CD4-positive, alpha-beta T cell (primary cell): ENCODE measurements around the gene LEMD2. TPM values are rescaled to one million over a fixed set of nuclear protein-coding genes. Genes with fewer than 3 reads are reported as not detected.

Experiments used
- ATAC-seq: fragments of 200-7000 bp; cut with Tn5 transposase; one replicate; pipeline ENCODE4 v1.10.0; 2022; ENCODE audit warnings: mild to moderate bottlenecking; ENCODE audit not compliant: poor library complexity
- CTCF ChIA-PET: fragments of 350-600 bp; sonication (Branson Sonifier 250); formaldehyde crosslinking; loops from one replicate; lab custom pipeline; 2021; ENCODE audit warnings: antibody characterized with exemption, inconsistent platforms; lab: Charles Lee
- POLR2A ChIA-PET: fragments of 350-600 bp; sonication (Branson Sonifier 250); formaldehyde crosslinking; loops from one replicate; lab custom pipeline; 2021; ENCODE audit warnings: antibody characterized with exemption, inconsistent platforms; lab: Charles Lee
- DNase-seq, 14 experiments: peaks; one replicate each; pipeline ENCODE4 v3.0.0-alpha.2; 2013 to 2020; ENCODE audit warnings: mixed read lengths in 2 of 14
- H3K27ac ChIP-seq, 2 donors: one replicate each; pipeline versions ENCODE4 v1.5.1 to v1.7.0; 2013; ENCODE audit warnings: low read length in 2 of 2, low read depth in 1 of 2, mild to moderate bottlenecking in 1 of 2
- H3K27me3 ChIP-seq, 2 experiments: 1 replicate in 1 of 2; 2 replicates in 1 of 2; pipeline versions ENCODE4 v1.6.1 to v1.7.0; 2013; ENCODE audit warnings: low read length in 2 of 2, control low read depth in 1 of 2, mild to moderate bottlenecking in 1 of 2, moderate library complexity in 1 of 2; ENCODE audit not compliant: insufficient read depth in 2 of 2, control insufficient read depth in 1 of 2
- H3K36me3 ChIP-seq: one replicate; pipeline ENCODE4 v1.6.1; 2013; ENCODE audit warnings: low read length, control low read depth; ENCODE audit not compliant: insufficient read depth
- H3K4me1 ChIP-seq: one replicate; pipeline ENCODE4 v1.6.1; 2013; ENCODE audit warnings: low read length, control low read depth; ENCODE audit not compliant: insufficient read depth
- H3K4me3 ChIP-seq: one replicate; pipeline ENCODE4 v1.5.1; 2013; ENCODE audit warnings: mild to moderate bottlenecking, low read length, moderate library complexity
- H3K9me3 ChIP-seq, 2 experiments: 1 replicate in 1 of 2; 2 replicates in 1 of 2; pipeline versions ENCODE4 v1.6.1 to v1.7.0; 2013; ENCODE audit warnings: low read length in 2 of 2, mild to moderate bottlenecking in 2 of 2, control low read depth in 1 of 2, moderate library complexity in 1 of 2; ENCODE audit not compliant: control insufficient read depth in 1 of 2, insufficient read depth in 1 of 2
- H3K27ac Mint-ChIP-seq: one replicate; pipeline ENCODE4 v1.8.0; 2020; ENCODE audit warnings: mixed read lengths
- H3K27me3 Mint-ChIP-seq: one replicate; pipeline ENCODE4 v1.8.0; 2021; ENCODE audit warnings: mixed read lengths
- H3K36me3 Mint-ChIP-seq: one replicate; pipeline ENCODE4 v1.8.0; 2021; ENCODE audit warnings: low read depth, mixed read lengths
- H3K4me1 Mint-ChIP-seq: one replicate; pipeline ENCODE4 v1.8.0; 2021; ENCODE audit warnings: low read depth, mixed read lengths
- H3K4me3 Mint-ChIP-seq: one replicate; pipeline ENCODE4 v1.8.0; 2020; ENCODE audit warnings: mild to moderate bottlenecking, mixed read lengths
- H3K9me3 Mint-ChIP-seq: one replicate; pipeline ENCODE4 v1.8.0; 2020; ENCODE audit warnings: mixed read lengths
- CTCF ChIP-seq: fragments of 200-600 bp; IDR thresholded peaks from one replicate; pipeline ENCODE4 v1.8.0; 2022; ENCODE audit warnings: antibody characterized with exemption, mild to moderate bottlenecking
- intact Hi-C, 2 experiments: fragments of 100-400 bp; cut with DNase I in 1 of 2; cut with micrococcal nuclease in 1 of 2; formaldehyde crosslinking; loops; one replicate each; pipeline versions ENCODE4 v1.15.1 to v1.9.0; 2023 to 2025; cut with DNase I, micrococcal nuclease
- total RNA-seq, 174 experiments: library from RNA in 2 of 174; stranded (reverse) in 2 of 174; gene quantifications; one replicate each; pipeline ENCODE4 v1.2.3 and lab custom pipeline; 2021 to 2026

Gene LEMD2
- total RNA-seq, 2 experiments from 2014 or later = 122 to 124 TPM

- Histone ChIP-seq H3K27ac (no peak overlapping the region), H3K9me3 (peaks cover 0 to 6% of the 10 kb centered on the region in 2 experiments), H3K36me3 (no peaks in the 10 kb centered on the region), H3K4me1 (peaks cover 4% of the 10 kb centered on the region), H3K4me3 (no peak overlapping the region), H3K27me3 (peaks cover 15 to 24% of the 10 kb centered on the region in 2 experiments)
- no peaks in the 10 kb centered on the region for H3K36me3 Mint-ChIP-seq
- ATAC-seq (no peak), DNase-seq (no peak)
- intact Hi-C loops = no loop called here
- ChIA-PET POLR2A (no interaction called here), CTCF (no interaction called here)
- H3K4me3 Mint-ChIP-seq = no peak overlapping the region
- H3K27me3 Mint-ChIP-seq = peaks cover 32% of the 10 kb centered on the region
- no peak overlapping the region for H3K27ac Mint-ChIP-seq
- TF ChIP-seq CTCF = no peak
- H3K4me1 Mint-ChIP-seq = no peaks in the 10 kb centered on the region
- no peaks in the 10 kb centered on the region for H3K9me3 Mint-ChIP-seq
These were observed 29.4 kb upstream of the LEMD2 start for GRCh38 chr6:33818293-33818692.

- ChIA-PET POLR2A (no interaction called here), CTCF (no interaction called here)
- DNase-seq = no peak
- no peak overlapping the region for H3K27ac ChIP-seq
- H3K4me3 ChIP-seq = no peak overlapping the region
- Mint-ChIP-seq H3K9me3 (no peaks in the 10 kb centered on the region), H3K4me1 (no peaks in the 10 kb centered on the region), H3K4me3 (no peak overlapping the region), H3K27ac (no peak overlapping the region), H3K36me3 (no peaks in the 10 kb centered on the region), H3K27me3 (peaks cover 37% of the 10 kb centered on the region)
- H3K4me1 ChIP-seq = peaks cover 4% of the 10 kb centered on the region
- peaks cover 20 to 29% of the 10 kb centered on the region in 2 experiments for H3K27me3 ChIP-seq
- H3K36me3 ChIP-seq = no peaks in the 10 kb centered on the region
- no peak for TF ChIP-seq CTCF
- ATAC-seq = no peak
- peaks cover 0 to 6% of the 10 kb centered on the region in 2 experiments for H3K9me3 ChIP-seq
- intact Hi-C loops = no loop called here
These were observed 28.6 kb upstream of the LEMD2 start for GRCh38 chr6:33817489-33817888.

GRCh38 chr6:33816911-33817310, 28.0 kb upstream of the LEMD2 start:
- no peak overlapping the region for H3K4me3 Mint-ChIP-seq
- no peak overlapping the region for H3K27ac Mint-ChIP-seq
- ChIA-PET CTCF (interaction anchor here (0.9 kb wide), 1 partner anchor 13 kb away, joined by 3 read pairs; the partner anchor contains the start of gene MLN), POLR2A (no interaction called here)
- Histone ChIP-seq H3K27me3 (peaks cover 26 to 29% of the 10 kb centered on the region in 2 experiments), H3K36me3 (no peaks in the 10 kb centered on the region), H3K27ac (no peak overlapping the region), H3K4me1 (peaks cover 4% of the 10 kb centered on the region), H3K4me3 (no peak overlapping the region), H3K9me3 (peaks cover 0 to 6% of the 10 kb centered on the region in 2 experiments)
- ATAC-seq = no peak
- H3K9me3 Mint-ChIP-seq = no peaks in the 10 kb centered on the region
- no peak for DNase-seq
- TF ChIP-seq CTCF = no peak
- peaks cover 43% of the 10 kb centered on the region for H3K27me3 Mint-ChIP-seq
- no peaks in the 10 kb centered on the region for H3K36me3 Mint-ChIP-seq
- H3K4me1 Mint-ChIP-seq = no peaks in the 10 kb centered on the region
- intact Hi-C loops = no loop called here
